K562 (cell line): Measurements from ENCODE around the gene ABCG1. TPM values are rescaled to one million over a fixed set of nuclear protein-coding genes. Genes with fewer than 3 reads are reported as not detected.

ENCODE experiments used
- CHD1 ChIP-seq: fragments of 200-600 bp; sonication (generic); IDR thresholded peaks from one replicate; pipeline ENCODE4 v1.6.1; 2012; ENCODE audit warnings: mild to moderate bottlenecking, moderate library complexity, low read length, inconsistent platforms
- ZFPM2 ChIP-seq: fragments of 250-450 bp; sonication (Bioruptor Pico); IDR thresholded peaks from 2 replicates; pipeline ENCODE4 v1.5.1; 2022; ENCODE audit warnings: mild to moderate bottlenecking
- ZNF197 ChIP-seq: fragments of 200-800 bp; sonication (Bioruptor generic); IDR thresholded peaks from 2 replicates; pipeline ENCODE4 v1.6.1; 2016; ENCODE audit warnings: low read depth, missing genetic modification characterization, missing compliant biosample characterization
- polyA plus RNA-seq, 8 experiments: library from polyadenylated mRNA; depleted of rRNA in 4 of 8; stranded (reverse) in 5 of 8; unstranded in 3 of 8; fragments of >200 nt; fragmentation: Nextera tagmentation in 2 of 8; fragmentation: Illumina TruSeq in 1 of 8; extraction: Ambion mirVana in 2 of 8; extraction: Trizol in 1 of 8; gene quantifications; 2 replicates each; pipeline versions ENCODE4 v1.2.1 to v1.2.3, GENCODE V29; 2011 to 2014; ENCODE audit warnings: inconsistent platforms in 1 of 8, missing spikeins in 1 of 8
- total RNA-seq, 7 experiments: library from RNA; depleted of rRNA in 6 of 7; stranded (reverse); fragments of >200 nt in 6 of 7; fragmentation: Illumina TruSeq in 2 of 7; extraction: Trizol in 2 of 7; gene quantifications; 2 replicates each; pipeline versions ENCODE4 v1.2.1 to v1.2.3, GENCODE V29; 2011 to 2021; ENCODE audit warnings: low replicate concordance in 1 of 7
- TF ChIP-seq, protein P1 (sequence below): fragments of 200-600 bp; sonication (generic); IDR thresholded peaks from one replicate; pipeline ENCODE4 v1.6.1; 2012; ENCODE audit warnings: mild to moderate bottlenecking, low read depth, low read length, inconsistent platforms
- TF ChIP-seq, protein P2 (sequence below): fragments of 250-450 bp; sonication (Bioruptor Pico); IDR thresholded peaks from 2 replicates; pipeline ENCODE4 v1.4.0; 2020; ENCODE audit warnings: mild to moderate bottlenecking, moderate library complexity, borderline replicate concordance
- TF ChIP-seq, protein P3 (sequence below): IDR thresholded peaks from 3 replicates; pipeline ENCODE4 v1.6.1; 2011; ENCODE audit warnings: borderline replicate concordance, mild to moderate bottlenecking, moderate library complexity; ENCODE audit not compliant: insufficient read length; ENCODE audit errors: extremely low read depth
- TF ChIP-seq, protein P4 (sequence below): fragments of 450-650 bp; IDR thresholded peaks from 2 replicates; pipeline ENCODE4 v1.6.1; 2016; ENCODE audit warnings: borderline replicate concordance

Gene ABCG1
- total and polyA plus RNA-seq, 9 of the 15 experiments (the other 6 are each of a cell fraction or from before 2014, with no cell fraction given) = 0.04 to 0.09 TPM; not detected in 7

DNA sequence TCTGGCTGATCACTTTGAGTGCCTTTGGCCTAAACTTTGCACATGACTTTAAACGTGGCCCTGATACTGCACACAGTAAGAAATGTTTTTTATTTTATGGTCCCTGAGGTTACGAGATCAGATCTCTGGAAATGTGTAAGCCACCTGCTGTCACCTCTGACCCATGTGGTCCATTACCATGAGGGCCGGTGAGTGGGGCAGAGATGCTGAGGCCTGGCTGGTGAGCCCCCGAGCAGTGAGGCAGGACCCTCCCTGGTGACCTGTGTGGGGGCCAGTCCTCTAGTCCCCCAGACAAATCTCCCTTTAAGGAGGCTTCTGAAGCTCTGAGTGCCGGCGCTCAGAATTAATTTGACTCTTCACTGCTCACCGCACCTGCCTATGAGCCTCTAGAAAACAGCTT is 83.9 kb downstream of the ABCG1 start (continued):
- TF ChIP-seq, protein P1, sequence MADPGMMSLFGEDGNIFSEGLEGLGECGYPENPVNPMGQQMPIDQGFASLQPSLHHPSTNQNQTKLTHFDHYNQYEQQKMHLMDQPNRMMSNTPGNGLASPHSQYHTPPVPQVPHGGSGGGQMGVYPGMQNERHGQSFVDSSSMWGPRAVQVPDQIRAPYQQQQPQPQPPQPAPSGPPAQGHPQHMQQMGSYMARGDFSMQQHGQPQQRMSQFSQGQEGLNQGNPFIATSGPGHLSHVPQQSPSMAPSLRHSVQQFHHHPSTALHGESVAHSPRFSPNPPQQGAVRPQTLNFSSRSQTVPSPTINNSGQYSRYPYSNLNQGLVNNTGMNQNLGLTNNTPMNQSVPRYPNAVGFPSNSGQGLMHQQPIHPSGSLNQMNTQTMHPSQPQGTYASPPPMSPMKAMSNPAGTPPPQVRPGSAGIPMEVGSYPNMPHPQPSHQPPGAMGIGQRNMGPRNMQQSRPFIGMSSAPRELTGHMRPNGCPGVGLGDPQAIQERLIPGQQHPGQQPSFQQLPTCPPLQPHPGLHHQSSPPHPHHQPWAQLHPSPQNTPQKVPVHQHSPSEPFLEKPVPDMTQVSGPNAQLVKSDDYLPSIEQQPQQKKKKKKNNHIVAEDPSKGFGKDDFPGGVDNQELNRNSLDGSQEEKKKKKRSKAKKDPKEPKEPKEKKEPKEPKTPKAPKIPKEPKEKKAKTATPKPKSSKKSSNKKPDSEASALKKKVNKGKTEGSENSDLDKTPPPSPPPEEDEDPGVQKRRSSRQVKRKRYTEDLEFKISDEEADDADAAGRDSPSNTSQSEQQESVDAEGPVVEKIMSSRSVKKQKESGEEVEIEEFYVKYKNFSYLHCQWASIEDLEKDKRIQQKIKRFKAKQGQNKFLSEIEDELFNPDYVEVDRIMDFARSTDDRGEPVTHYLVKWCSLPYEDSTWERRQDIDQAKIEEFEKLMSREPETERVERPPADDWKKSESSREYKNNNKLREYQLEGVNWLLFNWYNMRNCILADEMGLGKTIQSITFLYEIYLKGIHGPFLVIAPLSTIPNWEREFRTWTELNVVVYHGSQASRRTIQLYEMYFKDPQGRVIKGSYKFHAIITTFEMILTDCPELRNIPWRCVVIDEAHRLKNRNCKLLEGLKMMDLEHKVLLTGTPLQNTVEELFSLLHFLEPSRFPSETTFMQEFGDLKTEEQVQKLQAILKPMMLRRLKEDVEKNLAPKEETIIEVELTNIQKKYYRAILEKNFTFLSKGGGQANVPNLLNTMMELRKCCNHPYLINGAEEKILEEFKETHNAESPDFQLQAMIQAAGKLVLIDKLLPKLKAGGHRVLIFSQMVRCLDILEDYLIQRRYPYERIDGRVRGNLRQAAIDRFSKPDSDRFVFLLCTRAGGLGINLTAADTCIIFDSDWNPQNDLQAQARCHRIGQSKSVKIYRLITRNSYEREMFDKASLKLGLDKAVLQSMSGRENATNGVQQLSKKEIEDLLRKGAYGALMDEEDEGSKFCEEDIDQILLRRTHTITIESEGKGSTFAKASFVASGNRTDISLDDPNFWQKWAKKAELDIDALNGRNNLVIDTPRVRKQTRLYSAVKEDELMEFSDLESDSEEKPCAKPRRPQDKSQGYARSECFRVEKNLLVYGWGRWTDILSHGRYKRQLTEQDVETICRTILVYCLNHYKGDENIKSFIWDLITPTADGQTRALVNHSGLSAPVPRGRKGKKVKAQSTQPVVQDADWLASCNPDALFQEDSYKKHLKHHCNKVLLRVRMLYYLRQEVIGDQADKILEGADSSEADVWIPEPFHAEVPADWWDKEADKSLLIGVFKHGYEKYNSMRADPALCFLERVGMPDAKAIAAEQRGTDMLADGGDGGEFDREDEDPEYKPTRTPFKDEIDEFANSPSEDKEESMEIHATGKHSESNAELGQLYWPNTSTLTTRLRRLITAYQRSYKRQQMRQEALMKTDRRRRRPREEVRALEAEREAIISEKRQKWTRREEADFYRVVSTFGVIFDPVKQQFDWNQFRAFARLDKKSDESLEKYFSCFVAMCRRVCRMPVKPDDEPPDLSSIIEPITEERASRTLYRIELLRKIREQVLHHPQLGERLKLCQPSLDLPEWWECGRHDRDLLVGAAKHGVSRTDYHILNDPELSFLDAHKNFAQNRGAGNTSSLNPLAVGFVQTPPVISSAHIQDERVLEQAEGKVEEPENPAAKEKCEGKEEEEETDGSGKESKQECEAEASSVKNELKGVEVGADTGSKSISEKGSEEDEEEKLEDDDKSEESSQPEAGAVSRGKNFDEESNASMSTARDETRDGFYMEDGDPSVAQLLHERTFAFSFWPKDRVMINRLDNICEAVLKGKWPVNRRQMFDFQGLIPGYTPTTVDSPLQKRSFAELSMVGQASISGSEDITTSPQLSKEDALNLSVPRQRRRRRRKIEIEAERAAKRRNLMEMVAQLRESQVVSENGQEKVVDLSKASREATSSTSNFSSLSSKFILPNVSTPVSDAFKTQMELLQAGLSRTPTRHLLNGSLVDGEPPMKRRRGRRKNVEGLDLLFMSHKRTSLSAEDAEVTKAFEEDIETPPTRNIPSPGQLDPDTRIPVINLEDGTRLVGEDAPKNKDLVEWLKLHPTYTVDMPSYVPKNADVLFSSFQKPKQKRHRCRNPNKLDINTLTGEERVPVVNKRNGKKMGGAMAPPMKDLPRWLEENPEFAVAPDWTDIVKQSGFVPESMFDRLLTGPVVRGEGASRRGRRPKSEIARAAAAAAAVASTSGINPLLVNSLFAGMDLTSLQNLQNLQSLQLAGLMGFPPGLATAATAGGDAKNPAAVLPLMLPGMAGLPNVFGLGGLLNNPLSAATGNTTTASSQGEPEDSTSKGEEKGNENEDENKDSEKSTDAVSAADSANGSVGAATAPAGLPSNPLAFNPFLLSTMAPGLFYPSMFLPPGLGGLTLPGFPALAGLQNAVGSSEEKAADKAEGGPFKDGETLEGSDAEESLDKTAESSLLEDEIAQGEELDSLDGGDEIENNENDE = no peak
- TF ChIP-seq ZNF197 (CRISPR knock-in tag) (no peak), CHD1 (no peak), ZFPM2 (CRISPR knock-in tag) (no peak)
- TF ChIP-seq, protein P2, sequence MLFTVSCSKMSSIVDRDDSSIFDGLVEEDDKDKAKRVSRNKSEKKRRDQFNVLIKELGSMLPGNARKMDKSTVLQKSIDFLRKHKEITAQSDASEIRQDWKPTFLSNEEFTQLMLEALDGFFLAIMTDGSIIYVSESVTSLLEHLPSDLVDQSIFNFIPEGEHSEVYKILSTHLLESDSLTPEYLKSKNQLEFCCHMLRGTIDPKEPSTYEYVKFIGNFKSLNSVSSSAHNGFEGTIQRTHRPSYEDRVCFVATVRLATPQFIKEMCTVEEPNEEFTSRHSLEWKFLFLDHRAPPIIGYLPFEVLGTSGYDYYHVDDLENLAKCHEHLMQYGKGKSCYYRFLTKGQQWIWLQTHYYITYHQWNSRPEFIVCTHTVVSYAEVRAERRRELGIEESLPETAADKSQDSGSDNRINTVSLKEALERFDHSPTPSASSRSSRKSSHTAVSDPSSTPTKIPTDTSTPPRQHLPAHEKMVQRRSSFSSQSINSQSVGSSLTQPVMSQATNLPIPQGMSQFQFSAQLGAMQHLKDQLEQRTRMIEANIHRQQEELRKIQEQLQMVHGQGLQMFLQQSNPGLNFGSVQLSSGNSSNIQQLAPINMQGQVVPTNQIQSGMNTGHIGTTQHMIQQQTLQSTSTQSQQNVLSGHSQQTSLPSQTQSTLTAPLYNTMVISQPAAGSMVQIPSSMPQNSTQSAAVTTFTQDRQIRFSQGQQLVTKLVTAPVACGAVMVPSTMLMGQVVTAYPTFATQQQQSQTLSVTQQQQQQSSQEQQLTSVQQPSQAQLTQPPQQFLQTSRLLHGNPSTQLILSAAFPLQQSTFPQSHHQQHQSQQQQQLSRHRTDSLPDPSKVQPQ (CRISPR knock-in tag) = no peak
- TF ChIP-seq, protein P3, sequence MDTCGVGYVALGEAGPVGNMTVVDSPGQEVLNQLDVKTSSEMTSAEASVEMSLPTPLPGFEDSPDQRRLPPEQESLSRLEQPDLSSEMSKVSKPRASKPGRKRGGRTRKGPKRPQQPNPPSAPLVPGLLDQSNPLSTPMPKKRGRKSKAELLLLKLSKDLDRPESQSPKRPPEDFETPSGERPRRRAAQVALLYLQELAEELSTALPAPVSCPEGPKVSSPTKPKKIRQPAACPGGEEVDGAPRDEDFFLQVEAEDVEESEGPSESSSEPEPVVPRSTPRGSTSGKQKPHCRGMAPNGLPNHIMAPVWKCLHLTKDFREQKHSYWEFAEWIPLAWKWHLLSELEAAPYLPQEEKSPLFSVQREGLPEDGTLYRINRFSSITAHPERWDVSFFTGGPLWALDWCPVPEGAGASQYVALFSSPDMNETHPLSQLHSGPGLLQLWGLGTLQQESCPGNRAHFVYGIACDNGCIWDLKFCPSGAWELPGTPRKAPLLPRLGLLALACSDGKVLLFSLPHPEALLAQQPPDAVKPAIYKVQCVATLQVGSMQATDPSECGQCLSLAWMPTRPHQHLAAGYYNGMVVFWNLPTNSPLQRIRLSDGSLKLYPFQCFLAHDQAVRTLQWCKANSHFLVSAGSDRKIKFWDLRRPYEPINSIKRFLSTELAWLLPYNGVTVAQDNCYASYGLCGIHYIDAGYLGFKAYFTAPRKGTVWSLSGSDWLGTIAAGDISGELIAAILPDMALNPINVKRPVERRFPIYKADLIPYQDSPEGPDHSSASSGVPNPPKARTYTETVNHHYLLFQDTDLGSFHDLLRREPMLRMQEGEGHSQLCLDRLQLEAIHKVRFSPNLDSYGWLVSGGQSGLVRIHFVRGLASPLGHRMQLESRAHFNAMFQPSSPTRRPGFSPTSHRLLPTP = no peak
- TF ChIP-seq, protein P4, sequence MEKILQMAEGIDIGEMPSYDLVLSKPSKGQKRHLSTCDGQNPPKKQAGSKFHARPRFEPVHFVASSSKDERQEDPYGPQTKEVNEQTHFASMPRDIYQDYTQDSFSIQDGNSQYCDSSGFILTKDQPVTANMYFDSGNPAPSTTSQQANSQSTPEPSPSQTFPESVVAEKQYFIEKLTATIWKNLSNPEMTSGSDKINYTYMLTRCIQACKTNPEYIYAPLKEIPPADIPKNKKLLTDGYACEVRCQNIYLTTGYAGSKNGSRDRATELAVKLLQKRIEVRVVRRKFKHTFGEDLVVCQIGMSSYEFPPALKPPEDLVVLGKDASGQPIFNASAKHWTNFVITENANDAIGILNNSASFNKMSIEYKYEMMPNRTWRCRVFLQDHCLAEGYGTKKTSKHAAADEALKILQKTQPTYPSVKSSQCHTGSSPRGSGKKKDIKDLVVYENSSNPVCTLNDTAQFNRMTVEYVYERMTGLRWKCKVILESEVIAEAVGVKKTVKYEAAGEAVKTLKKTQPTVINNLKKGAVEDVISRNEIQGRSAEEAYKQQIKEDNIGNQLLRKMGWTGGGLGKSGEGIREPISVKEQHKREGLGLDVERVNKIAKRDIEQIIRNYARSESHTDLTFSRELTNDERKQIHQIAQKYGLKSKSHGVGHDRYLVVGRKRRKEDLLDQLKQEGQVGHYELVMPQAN = no peak
